Measurements from ENCODE around the gene PLOD2.

Gene PLOD2

DNA sequence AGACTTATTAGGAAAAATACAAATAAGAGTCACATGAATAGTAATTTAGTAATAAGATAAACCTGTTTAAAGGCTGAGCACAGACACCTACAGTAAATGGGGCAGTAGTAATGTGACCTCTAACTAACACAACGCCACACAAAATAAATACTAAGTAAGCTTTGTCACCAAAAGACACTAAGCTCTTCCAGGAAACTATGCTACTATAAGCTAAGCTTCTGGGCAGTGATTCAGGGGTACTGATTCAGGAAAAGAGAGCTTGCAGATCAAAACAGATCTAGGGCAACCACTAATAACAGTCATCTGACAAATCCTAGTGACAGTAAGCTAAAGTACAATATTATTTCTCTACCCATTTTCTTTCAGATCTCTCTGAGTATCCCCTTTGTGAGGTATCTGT lies 68.8 kb downstream of the PLOD2 start:
- no peak for DNase-seq

DNA sequence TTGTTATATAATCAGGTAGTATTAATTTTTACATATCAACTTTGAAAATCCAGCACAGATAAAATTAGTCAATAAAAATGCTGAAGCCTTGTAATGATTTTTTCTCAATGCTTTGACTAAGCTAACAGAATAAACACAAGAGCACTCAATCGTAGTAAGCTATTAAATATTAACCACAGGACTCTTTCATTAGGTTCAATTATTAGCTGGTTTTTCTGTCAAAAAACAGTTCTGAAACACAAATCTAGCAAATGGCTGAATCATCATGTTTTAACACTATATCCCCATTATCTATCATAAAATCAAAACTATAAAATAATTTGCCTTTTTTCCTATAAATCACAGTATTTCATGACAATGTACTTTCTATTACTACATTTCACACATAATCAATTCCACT lies 69.6 kb downstream of the PLOD2 start:
- DNase-seq, result no peak

DNA sequence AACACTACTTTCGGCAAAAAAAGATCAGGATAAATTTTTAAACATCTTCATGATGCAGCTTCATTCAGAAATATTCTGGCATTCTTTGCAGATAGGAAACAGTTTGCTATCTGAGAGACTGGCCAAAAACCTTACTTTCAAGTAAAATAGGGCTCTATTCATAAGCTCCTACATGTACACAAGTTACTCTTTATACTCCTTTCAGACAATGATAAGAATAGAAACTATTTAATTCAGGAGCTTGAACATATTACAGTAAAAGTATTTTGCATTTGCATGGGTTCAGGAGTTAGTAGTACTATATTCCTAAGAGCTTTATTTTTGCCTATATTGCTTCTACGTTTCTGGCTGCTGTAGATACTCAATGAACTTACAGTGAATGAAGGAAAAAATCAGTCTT lies 70.5 kb downstream of the PLOD2 start:
- DNase-seq, result no peak

GRCh38 chr3:146088840-146089239 lies 72.1 kb downstream of the PLOD2 start:
- DNase-seq, result no peak

DNA sequence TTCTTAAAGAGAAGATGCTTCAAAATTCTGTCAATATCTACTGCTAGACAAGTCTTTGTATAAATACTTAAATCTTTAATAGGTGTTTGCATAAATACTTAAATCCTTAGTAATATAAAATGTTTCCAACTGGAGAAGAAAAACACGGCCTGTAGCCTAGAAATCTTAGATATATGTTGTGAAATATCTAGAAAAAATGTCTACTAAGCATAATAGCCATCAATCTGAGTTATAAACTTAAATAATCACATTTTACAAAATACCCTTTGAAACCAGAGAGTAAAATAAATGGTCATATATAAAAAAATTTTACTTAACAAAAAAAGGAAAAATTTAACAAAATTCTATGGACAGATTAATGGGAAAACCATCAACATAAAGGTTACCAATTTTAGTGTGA lies 73.9 kb downstream of the PLOD2 start:
- DNase-seq, result no peak

DNA sequence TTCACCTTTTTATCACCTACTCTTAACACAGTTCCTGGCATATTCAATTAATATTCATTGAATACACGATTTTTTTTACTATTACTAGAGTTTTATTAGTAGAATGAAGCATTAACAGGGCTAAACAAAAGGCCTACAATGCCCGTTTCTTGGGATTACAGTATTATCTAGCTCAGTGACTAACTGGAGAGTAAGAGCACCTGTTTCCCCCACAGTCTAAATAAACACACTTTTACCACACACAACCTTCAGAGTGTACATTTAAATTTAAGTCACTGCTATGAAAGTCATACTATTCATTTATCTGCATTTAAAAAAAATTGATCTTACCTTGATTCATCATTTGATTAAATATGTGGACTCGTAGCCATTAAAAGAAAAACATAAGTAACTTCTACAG lies 74.8 kb downstream of the PLOD2 start:
- no peak for DNase-seq

GRCh38 chr3:146085678-146086077 lies 75.3 kb downstream of the PLOD2 start:
- no peak for DNase-seq

GRCh38 chr3:146080578-146080977 lies 80.4 kb downstream of the PLOD2 start:
- DNase-seq, result no peak

- DNase-seq, result no peak
Measured at GRCh38 chr3:146078031-146078430, 83.0 kb downstream of the PLOD2 start.

- DNase-seq, result no peak
Measured at GRCh38 chr3:146077181-146077580, 83.8 kb downstream of the PLOD2 start.

DNA sequence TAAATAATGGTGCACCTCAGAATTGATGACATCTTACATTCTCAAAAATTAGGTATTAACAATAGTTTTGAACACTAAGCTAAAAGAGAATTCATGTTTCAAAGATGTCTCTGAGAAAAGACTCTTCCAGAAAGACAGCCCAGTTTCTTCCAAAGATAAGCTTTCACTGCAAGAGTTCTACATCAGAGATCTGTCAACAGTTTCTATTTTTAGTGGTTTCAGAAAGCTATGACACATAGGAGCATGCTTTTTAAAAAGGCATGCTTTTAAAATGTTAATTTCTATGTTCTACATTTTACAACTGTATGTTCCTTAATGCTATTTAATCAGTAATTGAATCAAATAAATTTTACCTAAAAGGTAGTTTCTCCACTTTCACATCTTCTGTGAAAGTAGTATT lies 88.2 kb downstream of the PLOD2 start:
- DNase-seq, result no peak

- no peak for DNase-seq
Measured at GRCh38 chr3:146072061-146072460, 88.9 kb downstream of the PLOD2 start.

DNA sequence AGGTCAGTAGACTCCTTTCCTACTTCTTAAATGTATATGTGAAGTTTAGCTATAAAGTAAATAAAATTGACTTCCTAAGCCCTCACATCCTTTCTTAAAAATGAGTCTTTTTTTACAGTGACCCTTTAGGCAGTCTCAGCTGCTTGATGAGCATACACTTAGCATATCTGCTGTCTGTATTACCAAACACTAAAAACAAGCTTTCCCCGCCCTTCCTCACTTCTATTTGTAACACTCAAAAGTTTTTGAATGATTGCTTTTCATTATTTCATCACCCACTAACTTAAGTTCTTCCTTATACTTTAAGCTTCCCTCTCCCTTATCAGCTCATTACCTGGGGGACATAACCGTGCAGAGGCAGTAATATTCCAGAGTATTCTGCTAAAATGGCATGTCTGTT lies 89.4 kb downstream of the PLOD2 start:
- no peak for DNase-seq

- no peak for DNase-seq
Measured at GRCh38 chr3:146067048-146067447, 93.9 kb downstream of the PLOD2 start.

- DNase-seq, result peak; percentile 35
Measured at GRCh38 chr3:146065573-146066006, 95.4 kb downstream of the PLOD2 start.

DNA sequence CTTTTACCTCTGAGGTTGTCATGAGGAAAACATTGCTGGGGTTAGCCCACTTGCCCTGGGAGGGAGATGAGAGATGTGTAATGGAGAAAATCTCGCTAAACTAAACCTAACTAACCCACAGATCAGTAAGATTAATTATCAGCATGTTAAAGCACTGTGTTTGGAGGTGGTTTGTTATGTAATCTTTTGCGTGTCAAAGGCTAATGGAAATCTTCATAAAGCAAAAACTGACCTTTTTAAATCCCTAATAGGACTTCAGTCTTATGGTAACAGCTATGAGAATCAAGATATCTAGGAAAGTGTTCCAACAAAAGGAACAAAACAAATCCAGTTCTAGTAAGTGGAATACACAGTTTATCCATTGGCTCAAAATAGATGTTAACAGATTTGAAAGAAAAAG lies 102.7 kb downstream of the PLOD2 start:
- DNase-seq, result no peak

DNA sequence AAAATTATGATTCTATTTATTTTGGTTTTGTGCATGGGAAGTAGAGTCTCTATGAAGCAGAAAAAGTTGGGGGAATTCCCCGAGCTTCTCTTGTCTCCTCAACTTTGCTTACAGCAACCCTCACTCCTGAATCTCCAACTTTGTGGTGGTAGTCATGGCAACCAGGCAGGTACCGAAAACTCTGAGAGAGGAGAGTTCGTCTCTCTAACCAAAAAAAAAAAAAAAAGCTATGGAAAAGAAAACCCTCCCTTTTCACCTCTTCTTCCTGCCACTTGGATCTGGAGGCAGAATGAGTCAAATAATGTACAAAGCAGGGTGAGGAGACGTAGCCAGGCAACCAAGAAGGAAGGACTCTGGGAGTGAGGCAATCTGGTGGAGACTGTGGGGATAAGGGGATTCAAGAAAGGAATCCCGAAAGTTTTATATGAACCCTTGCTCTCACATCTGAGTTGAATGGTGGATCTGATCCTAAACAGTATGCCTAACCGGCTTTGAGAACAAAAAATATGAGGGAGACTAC lies 108.1 kb downstream of the PLOD2 start:
- no peak for DNase-seq

GRCh38 chr3:146052056-146052790 lies 108.8 kb downstream of the PLOD2 start:
- no peak for DNase-seq

DNA sequence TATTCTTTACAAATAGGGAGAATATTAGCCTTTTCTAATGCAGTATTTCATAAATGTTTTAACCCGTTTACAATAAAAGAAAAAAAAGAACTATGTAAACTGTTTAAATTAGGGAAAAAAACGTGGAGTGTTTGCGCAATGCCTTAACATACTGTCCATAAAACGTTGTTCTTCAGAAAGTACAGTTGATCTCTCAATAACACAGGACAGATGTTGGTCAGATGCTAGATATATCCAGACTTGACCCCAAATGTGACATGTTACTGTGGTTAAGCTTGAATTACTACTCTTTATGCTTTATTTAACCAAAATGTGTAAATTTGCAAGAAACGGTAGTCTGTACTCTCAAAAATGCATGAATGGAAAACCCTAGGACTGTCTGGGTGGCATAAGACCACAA lies 110.3 kb downstream of the PLOD2 start:
- no peak for DNase-seq

DNA sequence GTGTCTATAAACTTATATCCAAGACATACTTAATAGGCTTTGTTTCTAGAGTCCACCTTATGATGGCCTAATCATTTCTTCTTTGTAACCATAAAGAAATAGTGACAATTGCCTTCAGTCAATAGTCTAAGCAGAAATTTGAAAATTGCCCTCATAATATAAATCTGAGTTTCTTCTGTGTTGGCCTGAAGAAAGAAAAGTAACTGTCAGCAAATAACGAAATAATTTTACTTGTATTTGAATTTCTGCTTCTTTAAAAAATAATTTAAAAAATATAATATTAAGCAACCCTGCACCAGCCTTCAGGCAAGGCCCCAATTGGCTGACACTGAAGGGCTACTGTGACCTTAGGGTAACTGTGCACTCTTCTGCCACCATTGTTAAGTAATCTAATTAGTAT lies 113.5 kb downstream of the PLOD2 start:
- no peak for DNase-seq

- DNase-seq, result no peak
Measured at GRCh38 chr3:146044046-146044445, 116.9 kb downstream of the PLOD2 start.

- no peak for DNase-seq
Measured at GRCh38 chr3:146040630-146041029, 120.4 kb downstream of the PLOD2 start.

- no peak for DNase-seq
Measured at GRCh38 chr3:146037697-146038096, 123.3 kb downstream of the PLOD2 start.

DNA sequence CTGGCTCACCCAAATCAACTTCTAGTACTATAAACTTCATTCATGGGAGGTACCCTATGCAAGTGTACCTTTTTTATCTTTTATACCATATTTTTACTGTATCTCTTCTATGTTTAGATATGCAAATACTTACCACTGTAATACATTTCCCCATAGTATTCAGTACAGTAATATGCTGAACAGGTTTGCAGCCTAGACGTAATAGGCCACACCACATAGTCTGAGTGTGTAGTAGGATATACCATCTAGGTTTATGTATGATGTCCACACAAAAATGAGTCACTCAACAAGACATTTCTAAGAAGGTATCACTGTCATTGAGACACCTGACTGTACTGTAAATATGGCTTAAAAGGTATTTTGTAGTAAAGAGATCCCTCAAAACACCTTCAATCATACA lies 124.7 kb downstream of the PLOD2 start:
- no peak for DNase-seq

GRCh38 chr3:146035366-146035765 lies 125.6 kb downstream of the PLOD2 start:
- no peak for DNase-seq
